Limb (tissue), 2 donors: ENCODE measurements around the gene ELMOD1.

Experiments used
- DNase-seq, 2 donors: peaks; one replicate each; pipeline ENCODE4 v3.0.0-alpha.2; 2016; ENCODE audit errors: extremely low spot score in 2 of 2

Gene ELMOD1

DNA sequence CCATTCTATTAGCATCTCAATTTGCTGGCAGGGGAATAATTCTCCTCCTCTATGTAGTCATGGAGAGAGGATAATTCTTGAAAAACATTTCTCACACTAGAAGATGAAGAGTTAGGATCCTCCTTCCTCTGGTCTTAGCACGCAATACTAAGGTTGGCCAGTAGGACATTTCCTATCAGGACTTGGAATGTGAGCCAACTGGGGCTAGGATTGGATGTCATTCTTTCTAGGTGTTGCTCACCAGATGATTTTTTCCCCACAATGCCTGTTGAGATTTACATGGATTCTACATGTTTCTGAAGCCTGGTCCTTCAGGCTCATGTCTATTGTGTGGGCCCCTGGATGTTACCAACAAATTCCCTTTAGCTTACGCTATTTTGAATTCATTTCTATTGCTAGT is 92.9 kb downstream of the ELMOD1 start:
- DNase-seq: no peak

DNA sequence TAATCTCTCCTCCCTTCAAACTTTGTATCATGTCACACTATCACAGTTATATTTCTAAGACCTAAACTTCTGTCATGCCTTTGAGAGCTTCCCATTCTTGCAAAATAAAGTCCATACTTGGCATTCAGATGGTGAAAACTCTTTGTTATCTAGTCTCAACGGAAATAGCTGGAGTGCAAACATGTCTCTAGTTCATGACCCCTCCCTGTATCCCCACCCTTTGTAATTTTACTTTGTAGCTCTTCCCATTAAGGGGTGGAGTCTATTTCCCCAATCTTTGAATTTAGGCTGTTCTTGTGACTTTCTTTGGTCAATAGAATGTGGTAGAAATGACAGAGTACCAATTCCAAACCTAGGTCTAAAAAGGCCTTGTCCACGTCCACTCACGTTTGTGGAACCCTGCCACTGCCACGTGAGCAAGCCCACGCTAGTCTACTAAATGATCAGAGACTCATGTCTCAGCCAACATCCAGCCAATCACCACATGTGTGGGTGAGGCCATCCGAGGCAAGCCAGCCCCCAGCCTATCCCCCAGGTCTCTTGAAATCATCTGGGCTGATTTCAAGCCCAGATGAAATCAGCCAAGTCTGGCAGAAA is 97.5 kb downstream of the ELMOD1 start:
- DNase-seq: no peak

DNA sequence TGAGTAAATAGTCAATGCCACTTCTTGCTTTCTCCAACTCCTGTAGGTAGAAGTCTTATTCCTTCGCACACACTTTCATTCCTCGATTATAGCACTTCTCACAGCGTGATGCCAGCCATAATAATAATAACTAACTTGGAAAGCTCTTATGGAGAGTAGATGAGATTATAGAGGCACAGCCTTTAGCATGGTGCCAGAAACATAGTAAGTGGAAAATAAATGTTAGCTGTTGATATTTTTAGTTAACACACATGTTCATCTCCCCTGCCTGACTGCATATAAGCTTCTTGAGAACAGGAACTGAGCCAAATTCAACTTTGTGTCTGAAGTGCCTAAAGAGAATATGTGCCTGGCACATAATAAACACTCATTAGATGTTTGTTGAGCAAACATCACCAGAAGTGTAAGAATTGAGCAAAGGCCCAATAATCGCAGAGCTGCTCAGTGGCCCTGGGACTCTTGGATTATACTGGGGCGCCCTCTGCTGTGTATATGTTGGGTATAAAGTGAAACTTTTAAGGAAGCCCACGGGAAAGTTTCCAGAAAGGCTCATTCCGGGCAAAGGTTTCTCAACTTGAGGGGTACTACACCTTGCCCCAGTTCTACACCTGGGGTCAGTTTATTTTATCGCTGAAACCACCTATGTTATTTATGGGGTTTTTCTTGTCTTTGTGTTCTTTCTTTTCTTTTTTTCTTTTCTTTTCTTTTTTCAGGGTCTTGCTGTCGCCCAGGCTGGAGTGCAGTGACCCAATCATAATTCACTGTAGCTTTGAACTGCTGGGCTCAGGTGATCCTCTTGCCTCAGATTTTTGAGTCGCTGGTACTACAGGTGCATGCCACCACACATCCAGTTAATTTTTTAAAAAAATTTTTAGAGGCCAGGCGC is 98.6 kb downstream of the ELMOD1 start:
- peak; percentile 69 to 75 for DNase-seq

DNA sequence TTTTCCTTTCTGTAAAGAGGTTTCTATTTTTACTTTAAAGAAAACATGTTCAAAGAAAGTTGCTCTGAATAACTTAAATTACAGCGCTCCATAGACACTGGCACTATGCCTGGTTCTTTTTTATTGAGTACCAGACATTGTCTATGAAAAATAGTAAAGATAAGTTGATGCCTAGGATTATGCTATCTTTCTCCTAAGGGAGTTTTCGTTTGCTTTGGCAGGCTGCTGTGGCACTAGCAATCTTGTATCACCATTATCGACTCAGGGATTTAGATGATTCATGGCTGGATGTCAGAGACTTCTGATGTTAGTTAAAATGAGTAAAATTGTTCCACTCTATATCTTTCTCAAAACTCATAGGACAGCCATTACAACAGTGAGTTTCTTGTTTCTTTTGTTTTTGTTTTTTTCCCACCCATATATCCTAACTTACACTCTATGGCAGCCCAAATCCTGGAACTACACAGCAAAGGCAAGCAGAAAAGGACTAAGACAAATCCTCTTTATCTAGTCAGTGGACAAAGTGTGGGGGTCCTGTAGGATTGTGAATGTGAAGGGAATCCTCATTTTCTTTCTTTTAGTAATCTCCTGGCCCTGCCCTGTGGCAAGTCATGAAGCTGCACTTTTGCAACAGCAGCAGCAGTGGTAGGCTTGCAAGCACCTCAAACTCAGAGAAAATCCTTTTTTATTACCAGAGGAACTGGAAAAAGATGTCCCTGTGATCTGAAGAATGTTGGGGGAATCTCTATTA is 100.2 kb downstream of the ELMOD1 start:
- DNase-seq: no peak

DNA sequence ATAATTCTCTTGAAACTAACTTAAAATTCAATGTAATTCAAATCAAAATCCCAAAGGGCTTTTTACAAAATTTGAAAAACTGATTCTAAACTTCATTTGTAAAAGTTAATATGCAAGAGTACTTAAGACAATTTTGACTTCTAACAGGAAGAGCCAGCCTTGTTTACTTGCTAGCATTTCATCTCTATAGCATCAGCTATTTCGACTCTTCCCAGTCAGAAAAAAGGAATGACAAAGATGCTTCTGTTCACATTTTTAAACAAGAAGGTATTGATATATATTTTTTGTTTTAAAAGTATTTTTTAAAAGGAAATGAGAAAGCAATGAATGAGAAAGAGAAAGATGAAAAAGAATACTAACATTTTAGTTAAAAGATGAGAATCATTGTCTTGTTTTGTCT is 104.5 kb downstream of the ELMOD1 start:
- no peak for DNase-seq

DNA sequence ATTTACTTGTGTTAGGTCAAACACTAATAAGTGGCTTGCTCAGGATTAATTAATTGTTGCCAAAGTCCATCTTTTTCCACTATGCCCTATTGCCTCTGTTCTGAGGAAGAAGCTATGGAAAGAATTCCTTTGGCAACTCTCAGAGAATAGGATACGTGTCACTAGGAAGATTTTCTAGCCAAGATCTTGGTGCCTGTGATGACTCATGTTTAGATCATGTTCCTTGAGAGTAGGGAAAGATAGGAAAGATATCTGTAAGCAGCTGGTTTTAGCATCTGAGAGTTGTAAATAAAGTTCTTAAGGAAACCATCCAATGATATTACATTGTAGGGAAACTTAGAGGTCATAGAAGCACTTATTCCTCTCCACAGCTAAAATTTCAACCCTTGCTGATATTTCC is 105.2 kb downstream of the ELMOD1 start:
- no peak for DNase-seq

DNA sequence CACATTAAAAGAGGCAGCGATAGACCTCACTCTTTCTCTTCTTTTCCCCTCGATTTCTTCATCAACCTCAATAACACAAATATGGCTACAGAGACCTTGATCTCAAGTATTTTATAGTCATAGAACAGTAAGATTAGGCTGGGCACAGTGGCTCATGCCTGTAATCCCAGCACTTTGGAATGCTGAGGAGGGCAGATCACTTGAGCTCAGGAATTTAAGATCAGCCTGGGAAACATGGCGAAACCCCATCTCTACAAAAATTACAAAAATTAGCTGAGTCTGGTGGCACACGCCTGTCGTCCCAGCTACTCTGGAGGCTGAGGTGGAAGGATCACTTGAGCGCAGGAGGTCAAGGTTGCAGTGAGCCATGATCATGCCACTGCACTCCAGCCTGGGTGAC is 106.3 kb downstream of the ELMOD1 start:
- DNase-seq: no peak

DNA sequence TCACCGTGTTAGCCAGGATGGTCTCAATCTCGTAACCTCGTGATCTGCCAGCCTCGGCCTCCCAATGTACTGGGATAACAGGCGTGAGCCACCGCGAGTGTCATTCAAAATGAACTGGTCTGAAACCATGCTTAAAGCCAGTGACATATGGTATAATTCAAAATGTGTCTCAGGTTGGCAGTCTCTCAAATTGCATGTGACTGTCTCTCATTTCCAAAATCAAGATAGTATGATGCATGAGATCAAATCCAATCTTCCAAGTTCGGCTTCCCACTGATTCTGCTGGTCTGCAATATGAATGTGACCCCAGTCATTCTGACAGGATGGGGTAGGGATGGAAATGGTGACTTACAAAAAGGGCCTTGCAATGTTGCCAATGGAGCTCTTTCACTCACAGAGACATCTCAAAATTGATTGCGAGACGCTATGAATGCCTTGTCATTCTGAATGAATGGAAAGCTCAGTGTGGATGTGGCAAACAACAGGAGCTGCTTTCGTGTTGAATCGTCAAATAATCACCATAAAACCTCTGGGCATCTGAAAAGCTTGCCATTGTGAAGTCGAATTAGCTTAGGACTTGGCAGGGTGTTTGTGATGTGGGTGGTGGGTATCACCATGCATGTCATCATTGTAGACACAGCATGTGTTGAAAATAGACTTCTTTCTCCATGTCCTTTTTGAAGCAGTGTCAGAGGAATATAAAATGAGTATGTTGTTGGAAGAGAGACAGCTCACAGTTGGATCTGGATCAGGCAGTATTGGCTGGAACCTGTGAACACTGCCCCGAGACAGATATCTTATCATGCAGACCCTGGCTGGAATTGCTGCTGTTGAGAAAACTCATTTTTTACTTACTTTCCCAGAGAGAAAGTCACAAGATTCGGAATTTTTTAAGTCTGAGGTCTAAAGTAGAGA is 108.7 kb downstream of the ELMOD1 start:
- DNase-seq: no peak

DNA sequence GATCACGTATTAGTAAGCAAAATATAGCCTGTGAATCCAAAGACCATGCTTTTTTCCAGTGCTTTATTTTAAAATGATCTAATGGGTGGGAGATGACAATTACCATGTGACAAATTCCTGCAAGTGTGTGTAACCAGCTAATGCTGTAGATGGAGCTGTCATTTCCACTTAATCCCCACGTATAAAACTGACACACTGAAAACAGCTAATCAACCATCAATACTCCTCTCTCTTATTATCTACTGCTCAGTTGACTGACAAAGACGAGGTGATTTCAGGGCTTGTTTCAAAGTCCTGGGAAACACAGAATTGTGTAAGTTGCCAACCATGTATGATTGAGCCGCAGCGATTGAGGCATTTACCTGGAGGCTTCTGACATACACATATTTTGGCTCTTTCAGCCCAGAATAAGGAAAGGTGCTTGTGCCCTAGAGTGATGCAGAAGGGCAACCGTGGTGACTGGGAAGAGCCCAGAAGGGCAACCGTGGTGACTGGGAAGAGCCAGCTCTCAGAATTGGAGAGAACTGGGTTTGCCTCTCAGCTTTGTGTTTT is 111.2 kb downstream of the ELMOD1 start:
- no peak for DNase-seq

DNA sequence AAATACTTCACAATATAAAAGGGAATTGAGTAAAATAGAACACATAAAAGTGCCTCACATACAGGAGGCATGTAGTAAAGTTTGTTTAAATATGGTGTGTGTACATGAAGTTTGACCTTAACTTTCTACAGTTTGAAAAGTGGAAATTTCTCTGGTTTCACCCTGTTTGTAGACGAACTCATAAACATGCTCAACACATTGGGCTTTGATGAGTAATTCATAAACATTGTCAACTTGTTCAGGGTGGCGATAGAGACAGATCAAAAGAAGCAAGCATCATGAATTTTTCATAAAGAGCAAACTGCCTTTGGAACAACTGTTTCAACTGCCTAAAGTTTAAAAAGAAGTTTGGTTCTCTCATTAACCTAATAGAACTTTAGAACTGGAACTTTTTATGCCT is 111.8 kb downstream of the ELMOD1 start:
- no peak for DNase-seq

DNA sequence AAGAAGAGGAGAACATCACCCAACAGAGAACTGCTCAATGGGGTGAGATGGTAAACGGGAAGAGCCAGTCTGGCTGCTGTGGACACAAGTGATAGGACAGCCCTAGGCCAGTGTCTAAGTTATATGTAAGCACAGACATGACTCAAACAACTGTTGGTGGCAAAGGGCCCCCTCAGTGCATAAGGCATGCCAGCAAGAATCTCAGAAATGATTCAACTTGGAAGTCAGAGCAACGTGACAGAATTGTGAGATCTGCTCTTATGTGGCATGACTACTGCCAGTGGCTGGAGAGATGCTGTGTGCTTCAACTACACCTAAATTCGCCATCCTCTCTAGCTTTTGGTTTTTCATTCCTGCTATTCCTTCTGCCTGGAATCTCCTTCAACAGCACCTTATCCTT is 113.5 kb downstream of the ELMOD1 start:
- no peak for DNase-seq

DNA sequence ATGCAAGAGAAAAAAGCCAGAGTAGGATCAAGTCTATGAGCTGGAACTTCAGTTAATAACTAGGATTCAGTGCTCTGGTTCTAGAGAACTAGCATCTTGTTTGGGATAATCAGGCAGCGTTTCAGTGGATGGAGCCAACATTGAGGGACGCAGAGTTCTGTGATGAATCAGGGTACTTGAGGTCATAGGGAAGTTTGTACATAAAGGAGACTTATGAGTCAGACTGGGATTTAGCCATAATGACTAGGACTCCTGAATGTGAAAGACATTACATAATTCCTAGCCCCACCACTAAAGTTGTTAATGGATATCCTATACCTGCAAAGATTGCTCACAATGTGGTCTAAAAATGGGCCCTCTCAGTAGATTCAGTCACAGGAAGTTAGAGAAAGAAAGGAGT is 114.1 kb downstream of the ELMOD1 start:
- no peak for DNase-seq

DNA sequence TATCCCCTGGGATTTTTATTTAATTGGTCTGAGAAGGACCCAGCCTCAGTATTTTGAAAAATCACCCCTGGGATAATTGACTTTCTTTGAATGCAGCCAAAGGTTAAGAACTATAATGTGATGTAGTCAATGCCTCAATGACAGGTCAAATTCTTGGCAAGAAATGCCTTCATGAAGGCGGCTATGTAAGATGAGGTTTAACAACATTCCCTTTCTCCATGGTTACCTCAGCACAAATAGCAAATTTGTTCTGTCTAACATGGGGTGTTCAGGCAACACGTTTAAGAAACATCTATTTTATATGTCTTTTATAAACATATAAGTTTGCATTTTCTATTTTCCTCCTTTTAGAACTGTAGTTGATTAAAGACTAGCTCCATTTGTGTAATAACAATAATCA is 115.6 kb downstream of the ELMOD1 start:
- DNase-seq: no peak

DNA sequence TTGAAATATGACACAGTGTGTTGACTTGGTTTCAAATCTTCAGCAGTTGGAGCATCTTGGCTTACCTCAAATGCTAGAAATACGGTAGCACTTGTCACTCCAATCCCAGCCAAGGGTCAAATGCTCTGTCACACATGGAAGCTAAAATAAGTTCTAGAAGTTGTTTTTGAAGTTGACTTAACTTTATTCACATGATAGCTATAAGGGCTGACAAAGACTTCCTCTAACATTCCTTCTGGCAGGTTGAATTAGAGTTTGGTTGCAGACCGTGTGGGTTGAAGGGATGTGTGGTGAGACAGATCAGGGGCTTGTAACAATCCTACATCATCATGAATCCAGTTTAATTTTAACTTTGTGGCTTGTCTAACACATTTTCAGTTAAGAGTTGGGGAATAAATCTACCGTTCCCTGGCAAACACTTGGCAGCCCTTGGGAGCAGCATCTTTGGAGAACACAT is 116.3 kb downstream of the ELMOD1 start:
- no peak for DNase-seq

DNA sequence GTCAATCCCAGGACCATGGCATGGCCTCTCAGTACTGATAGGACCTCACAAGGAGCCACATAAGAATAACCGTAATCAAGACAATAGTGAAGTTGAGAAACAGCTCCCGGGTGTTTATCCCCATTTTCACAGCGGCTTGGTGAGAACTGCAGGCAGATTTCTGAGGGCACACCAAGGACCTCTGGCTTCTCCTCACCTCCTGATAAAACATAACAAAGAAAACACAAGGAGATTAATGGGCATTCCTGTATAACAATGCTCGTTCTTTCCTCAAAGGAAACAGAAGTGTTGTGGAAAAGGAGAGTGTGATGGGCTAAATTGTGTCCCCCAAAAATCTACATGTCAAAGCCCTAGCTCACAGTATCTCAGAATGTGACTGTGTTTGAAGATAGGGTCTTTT is 116.9 kb downstream of the ELMOD1 start:
- no peak for DNase-seq

DNA sequence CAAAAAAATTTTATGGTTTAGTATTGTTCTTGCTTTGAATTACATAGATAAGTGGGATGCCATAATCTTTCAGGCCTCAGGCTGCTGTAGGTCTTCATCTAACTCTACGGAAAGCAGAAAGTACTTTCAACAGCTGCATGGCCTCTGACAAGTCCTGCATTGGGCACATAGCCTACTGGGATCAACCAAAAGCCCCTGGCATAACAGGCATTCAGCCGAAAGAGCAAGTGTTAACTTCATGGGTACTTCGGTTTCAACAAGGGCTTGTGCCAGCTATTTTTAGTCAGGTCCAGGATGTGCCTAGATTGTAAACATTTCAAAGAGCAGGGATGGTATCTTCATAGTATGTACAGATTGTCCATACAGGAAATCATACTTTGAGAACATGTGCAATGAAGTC is 117.8 kb downstream of the ELMOD1 start:
- DNase-seq: no peak

DNA sequence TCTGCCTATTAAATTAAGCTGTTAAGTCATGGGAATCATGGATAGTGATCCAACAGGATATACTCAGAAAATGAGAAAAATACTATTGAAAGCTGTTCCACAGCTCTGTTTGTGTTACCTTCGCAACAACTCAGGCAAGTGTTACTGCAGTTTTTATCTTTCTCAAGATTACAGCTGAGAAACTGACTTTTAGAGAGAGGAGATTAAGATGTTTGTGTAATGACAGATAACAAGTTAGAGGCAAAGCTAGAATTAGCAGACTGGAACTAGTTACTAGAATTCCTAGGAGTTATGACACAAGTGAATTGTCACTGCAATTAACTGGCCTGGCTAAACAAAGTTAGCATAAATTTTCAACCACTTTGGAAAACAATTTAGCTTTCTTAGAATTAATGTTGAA is 119.4 kb downstream of the ELMOD1 start:
- DNase-seq: no peak

DNA sequence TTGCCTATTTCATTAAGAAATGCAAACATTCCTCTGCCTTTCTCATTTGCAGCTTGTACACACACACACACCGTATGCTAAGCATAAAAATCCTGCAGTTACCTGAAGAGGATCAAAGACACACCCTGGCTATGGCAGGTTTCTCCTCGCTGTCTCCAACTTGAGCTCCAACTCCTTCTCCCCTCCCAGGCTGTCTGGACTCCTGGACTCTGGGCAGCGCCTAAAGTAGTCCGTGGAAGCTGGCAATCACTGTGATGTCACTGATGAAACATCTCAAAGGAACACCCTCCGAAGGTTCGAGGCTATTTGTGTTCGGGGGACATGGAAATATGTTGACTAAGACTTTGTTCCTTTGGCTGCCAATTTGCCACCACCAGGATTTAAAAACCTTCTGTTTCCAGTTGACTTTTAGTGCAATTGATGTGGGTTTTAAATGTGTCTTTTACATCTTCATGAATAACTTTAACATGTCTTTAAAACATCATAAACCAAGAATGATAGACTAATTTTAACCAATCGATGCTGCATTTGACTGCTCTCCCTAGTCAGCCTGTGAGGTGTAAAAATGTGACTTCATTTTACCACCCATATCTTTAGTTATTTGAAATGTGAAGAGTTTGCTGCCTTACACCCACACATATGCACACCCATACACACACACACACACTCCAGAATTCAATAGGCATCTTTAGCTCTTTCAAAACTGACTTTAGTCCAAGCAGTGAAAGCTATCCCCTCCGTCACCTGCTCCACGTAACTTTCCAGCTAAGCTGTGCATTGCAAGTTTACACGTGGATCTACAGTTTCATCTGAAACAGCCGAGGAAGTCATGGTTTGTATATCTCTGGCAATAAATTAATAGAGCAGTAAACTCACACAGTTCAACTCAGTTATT is 121.2 kb downstream of the ELMOD1 start, which contains the start of gene SLN:
TSS of gene SLN (minus strand) at position 196 of the 895 bp plus-strand sequence.
- DNase-seq: no peak

DNA sequence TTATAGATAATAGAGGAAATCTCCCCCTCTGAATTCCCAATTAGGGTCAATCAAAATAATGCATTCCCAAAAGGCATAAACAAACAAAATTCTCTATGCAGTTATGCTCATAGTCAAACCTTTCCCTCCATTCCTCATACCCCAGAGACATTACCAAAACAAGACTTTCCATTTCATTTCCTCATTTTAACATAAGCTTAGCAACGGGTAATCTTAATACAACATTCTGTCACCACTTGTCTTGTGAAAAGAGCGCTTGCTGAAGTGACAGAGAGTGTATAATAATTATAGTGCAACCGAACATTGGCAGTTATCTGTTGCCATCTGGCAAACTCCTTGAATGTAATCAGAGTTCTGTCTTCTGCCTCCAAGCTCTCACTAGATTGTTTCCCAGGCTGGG is 122.1 kb downstream of the ELMOD1 start:
- DNase-seq: peak in 1 of 2 donors; percentile 38
